Breast epithelium (tissue), 4 donors: ENCODE results near the gene SPAAR. TPM values are rescaled to one million over a fixed set of nuclear protein-coding genes. Genes with fewer than 3 reads are reported as not detected.
A peak's percentile ranks its signal among the peaks of the same experiment; 100 is the strongest.

Source experiments
- DNase-seq, 2 donors: peaks; one replicate each; pipeline ENCODE4 v3.0.0-alpha.2; 2019; ENCODE audit warnings: low spot score in 2 of 2
- H3K27ac ChIP-seq, 2 donors: fragments of 200-600 bp; sonication (generic) in 1 of 2; one replicate each; pipeline ENCODE4 v1.5.1; 2016 to 2019; ENCODE audit warnings: mild to moderate bottlenecking in 1 of 2
- H3K27me3 ChIP-seq, 2 donors: fragments of 200-600 bp; sonication (generic) in 1 of 2; one replicate each; pipeline versions ENCODE4 v1.5.1 to v1.6.0; 2017 to 2019; ENCODE audit warnings: control low read depth in 1 of 2, mild to moderate bottlenecking in 1 of 2
- H3K36me3 ChIP-seq: fragments of 200-600 bp; one replicate; pipeline ENCODE4 v1.5.1; 2019
- H3K4me1 ChIP-seq, 2 donors: fragments of 200-600 bp; sonication (generic); one replicate each; pipeline ENCODE4 v1.5.1; 2016 to 2019; ENCODE audit warnings: control low read depth in 1 of 2
- H3K4me3 ChIP-seq, 3 donors: fragments of 200-600 bp; sonication (generic); 1 replicate in 2 of 3; 2 replicates in 1 of 3; pipeline ENCODE4 v1.5.1; 2016 to 2019; ENCODE audit warnings: mild to moderate bottlenecking in 3 of 3, moderate library complexity in 2 of 3
- H3K9me3 ChIP-seq, 2 donors: fragments of 200-600 bp; sonication (generic) in 1 of 2; one replicate each; pipeline ENCODE4 v1.5.1; 2016 to 2019; ENCODE audit warnings: control low read depth in 1 of 2
- POLR2A ChIP-seq: fragments of 450-650 bp; IDR thresholded peaks from one replicate; pipeline ENCODE4 v1.6.1; 2016; ENCODE audit warnings: antibody characterized with exemption, mild to moderate bottlenecking, moderate library complexity
- POLR2AphosphoS5 ChIP-seq, 3 donors: sonication (generic); formaldehyde crosslinking; IDR thresholded peaks; one replicate each; pipeline ENCODE4 v1.6.1; 2017; ENCODE audit warnings: antibody characterized with exemption in 3 of 3
- intact Hi-C: fragments of 100-400 bp; cut with DNase I; formaldehyde crosslinking; loops from one replicate; pipeline ENCODE4 v1.15.1; 2023; ENCODE audit warnings: low total_unique reads
- total RNA-seq, 3 donors: library from RNA; depleted of rRNA; stranded (reverse); fragments of >200 nt; gene quantifications; one replicate each; pipeline ENCODE4 v1.1.0, GENCODE V29; 2016
- TF ChIP-seq, protein P1 (sequence below), 3 donors: fragments of 450-650 bp; IDR thresholded peaks; one replicate each; pipeline ENCODE4 v1.5.1; 2016 to 2017; ENCODE audit warnings: antibody characterized with exemption in 3 of 3, mild to moderate bottlenecking in 3 of 3, moderate library complexity in 3 of 3

SPAAR gene
- total RNA-seq, 3 donors from 2014 or later, result 4.8 to 13.4 (median 8.6) TPM

DNA sequence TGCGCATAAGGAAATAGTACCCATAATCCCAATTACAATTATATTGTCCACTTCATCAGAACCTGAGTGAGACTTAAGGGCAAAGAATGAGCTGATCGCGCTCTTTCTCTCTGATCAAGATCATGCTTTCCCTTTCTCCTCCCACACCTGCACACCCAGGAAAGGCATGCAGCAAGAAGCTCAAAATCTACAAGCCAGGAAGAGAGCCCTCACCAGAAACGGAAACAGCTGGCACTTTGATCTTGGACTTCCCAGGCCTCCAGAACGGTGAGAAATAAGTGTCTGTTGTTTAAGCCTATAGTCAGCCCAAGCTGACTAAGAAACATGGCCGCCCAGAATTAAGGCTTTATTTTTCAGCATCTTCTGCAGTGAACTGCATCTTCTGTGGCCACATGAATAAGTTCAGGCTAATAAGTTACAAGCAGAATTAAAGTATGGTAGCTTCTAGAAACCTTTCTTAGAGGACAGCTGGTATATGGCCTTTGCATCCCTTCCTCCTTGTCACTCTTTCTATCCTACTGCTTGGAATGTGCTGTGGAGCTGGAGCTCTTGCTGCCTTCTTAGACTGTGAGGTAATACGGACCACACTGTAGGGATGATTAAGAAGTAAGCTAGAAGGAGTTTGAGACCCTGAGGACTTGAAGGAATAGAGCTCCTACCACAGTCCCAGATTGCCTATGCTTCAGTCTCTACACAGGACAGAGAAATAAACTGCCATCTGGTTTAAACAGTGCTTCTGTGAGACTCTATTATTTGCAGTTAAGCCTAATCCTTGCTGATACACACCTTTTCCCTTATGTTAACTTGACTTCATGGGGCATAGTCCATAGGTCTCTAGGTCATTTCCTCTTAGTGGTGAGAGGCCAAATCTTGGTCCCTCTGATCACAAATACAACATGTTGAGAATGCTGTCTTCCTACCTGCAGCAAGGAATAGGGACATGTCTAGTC, 31.4 kb downstream of the SPAAR start:
- Histone ChIP-seq H3K36me3 (no peaks in the 10 kb centered on the region), H3K27me3 (no peaks in the 10 kb centered on the region)
- intact Hi-C loops, result no loop called here

DNA sequence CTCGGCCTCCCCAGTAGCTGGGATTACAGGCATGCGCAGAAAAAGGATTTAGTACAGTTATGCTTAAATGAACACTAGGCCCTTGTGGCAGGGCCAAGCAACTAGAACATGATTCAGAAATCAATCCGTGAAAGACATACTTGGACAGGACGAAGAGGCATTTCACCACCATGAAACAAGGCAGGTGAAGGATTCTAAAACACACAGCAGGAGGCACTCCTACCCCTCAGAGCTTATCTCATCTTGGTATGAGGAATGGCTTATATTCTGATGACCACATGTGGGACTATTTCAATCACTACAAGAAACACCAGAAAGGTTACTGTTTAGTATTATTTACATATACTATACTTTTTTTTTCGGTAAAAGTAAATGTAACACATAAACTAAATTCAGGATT, 33.0 kb downstream of the SPAAR start:
- TF ChIP-seq POLR2AphosphoS5 (IDR thresholded peaks at IDR 0.05) (no peak), POLR2A (no peak)
- TF ChIP-seq, protein P1, sequence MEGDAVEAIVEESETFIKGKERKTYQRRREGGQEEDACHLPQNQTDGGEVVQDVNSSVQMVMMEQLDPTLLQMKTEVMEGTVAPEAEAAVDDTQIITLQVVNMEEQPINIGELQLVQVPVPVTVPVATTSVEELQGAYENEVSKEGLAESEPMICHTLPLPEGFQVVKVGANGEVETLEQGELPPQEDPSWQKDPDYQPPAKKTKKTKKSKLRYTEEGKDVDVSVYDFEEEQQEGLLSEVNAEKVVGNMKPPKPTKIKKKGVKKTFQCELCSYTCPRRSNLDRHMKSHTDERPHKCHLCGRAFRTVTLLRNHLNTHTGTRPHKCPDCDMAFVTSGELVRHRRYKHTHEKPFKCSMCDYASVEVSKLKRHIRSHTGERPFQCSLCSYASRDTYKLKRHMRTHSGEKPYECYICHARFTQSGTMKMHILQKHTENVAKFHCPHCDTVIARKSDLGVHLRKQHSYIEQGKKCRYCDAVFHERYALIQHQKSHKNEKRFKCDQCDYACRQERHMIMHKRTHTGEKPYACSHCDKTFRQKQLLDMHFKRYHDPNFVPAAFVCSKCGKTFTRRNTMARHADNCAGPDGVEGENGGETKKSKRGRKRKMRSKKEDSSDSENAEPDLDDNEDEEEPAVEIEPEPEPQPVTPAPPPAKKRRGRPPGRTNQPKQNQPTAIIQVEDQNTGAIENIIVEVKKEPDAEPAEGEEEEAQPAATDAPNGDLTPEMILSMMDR (IDR thresholded peaks at IDR 0.05), result no peak
- H3K4me3 ChIP-seq, result no peak overlapping the region
- DNase-seq, result no peak
- intact Hi-C loops, result no loop called here
- H3K36me3 ChIP-seq, result no peaks in the 10 kb centered on the region
- H3K9me3 ChIP-seq, result no peaks in the 10 kb centered on the region
- H3K27me3 ChIP-seq, result no peaks in the 10 kb centered on the region
- H3K4me1 ChIP-seq, result peaks cover 0 to 7% of the 10 kb centered on the region in 2 donors
- H3K27ac ChIP-seq, result no peak overlapping the region

More for the DNA sequence above, 31.4 kb downstream of the SPAAR start:
- DNase-seq, result no peak
- TF ChIP-seq, protein P1 (IDR thresholded peaks at IDR 0.05), result no peak
- TF ChIP-seq POLR2A (no peak), POLR2AphosphoS5 (IDR thresholded peaks at IDR 0.05) (no peak)
- no peaks in the 10 kb centered on the region for H3K9me3 ChIP-seq
- no peak overlapping the region for H3K4me3 ChIP-seq
- peaks cover 0 to 7% of the 10 kb centered on the region in 2 donors for H3K4me1 ChIP-seq
- H3K27ac ChIP-seq, result no peak overlapping the region

DNA sequence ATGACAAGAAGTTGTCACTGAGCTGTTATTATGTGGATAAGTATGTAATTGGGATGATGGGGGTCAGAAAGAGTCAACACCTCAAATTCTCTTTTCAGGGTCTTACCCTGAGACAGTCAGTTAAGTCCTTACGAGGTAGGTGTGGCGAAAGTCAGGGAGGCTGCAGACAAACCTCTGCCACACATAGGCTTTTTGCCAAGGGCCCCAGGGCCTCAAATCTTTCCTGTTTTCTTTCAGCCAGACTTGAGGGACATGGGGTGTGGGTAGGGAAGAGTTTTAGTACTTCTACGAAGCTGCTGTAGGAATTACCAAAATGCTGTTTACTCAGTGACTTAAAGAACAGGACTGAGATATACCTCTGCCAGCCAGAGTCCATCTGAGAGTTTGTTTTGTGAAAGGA, 34.9 kb downstream of the SPAAR start:
- peak overlapping the region; percentile 33 to 69 for H3K27ac ChIP-seq
- H3K9me3 ChIP-seq, result no peaks in the 10 kb centered on the region
- H3K4me1 ChIP-seq, result peaks cover 0 to 7% of the 10 kb centered on the region in 2 donors
- no peaks in the 10 kb centered on the region for H3K27me3 ChIP-seq
- no peak overlapping the region for H3K4me3 ChIP-seq
- TF ChIP-seq, protein P1 (IDR thresholded peaks at IDR 0.05), result no peak
- no peak for TF ChIP-seq POLR2A
- no peak for TF ChIP-seq POLR2AphosphoS5 (IDR thresholded peaks at IDR 0.05)
- no peak for DNase-seq
- intact Hi-C loops, result no loop called here
- no peaks in the 10 kb centered on the region for H3K36me3 ChIP-seq

DNA sequence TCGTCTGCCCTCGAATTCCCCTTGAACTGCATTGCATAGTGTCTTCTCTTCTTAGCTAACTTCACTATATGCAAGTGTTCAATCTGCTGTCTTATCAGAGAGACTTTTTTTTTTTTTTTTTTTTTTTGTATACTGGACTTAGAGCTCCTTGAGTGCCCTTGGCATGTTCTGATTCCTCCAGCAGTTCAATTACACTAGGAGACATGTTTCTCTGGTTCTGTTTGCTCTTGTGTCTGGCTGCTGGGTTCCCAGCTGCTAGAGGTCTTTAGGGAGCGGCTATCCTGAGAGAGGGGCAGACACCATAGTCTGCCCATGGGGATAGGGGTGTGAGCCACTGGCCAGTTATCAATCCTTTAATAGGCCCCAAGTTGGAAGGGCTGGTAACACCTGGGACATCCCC, 35.6 kb downstream of the SPAAR start:
- Histone ChIP-seq H3K9me3 (no peaks in the 10 kb centered on the region), H3K36me3 (no peaks in the 10 kb centered on the region), H3K27ac (peak overlapping the region; percentile 69 to 78), H3K4me3 (no peak overlapping the region), H3K27me3 (no peaks in the 10 kb centered on the region), H3K4me1 (peaks cover 0 to 7% of the 10 kb centered on the region in 2 donors)
- DNase-seq, result no peak
- TF ChIP-seq, protein P1 (IDR thresholded peaks at IDR 0.05), result no peak
- intact Hi-C loops, result no loop called here

DNA sequence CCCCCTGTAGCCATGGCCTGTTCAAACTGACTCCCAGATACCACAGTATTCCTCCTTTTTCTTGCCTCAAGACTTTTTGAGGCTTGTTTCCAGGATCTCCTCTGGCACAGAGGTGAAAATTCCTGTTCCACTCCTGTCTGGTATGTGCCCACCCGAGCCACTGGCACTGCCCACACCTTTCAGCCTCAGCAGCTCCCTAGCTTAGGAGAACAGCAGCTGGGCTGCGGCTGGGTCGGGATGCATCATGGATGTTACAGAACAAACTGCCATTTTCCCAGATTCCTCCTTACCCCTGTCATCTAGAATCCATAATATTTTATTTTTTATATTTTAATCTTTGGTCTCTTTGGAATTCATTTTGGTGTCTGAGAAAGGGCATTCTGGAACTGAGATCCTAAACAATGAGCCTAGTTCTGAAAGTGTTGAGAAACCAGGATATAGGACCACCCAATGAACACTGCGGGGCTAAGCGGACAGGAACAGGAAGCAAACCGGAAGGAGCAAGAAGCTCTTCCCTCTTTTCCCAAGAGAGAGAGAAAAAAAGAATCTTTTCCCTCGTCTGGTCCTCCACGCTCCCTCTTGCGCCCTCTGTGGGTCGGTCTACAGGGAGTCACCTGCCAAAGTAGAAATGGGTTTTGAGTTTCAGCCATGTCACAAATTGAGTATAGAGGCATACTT, 36.2 kb downstream of the SPAAR start:
- Histone ChIP-seq H3K36me3 (no peaks in the 10 kb centered on the region), H3K27me3 (no peaks in the 10 kb centered on the region), H3K9me3 (no peaks in the 10 kb centered on the region), H3K4me3 (peak overlapping the region in 2 of 3 donors; percentile 23 to 29), H3K27ac (peak overlapping the region; percentile 69 to 78), H3K4me1 (peaks cover 0 to 7% of the 10 kb centered on the region in 2 donors)
- DNase-seq, result peak; percentile 73 to 76
- TF ChIP-seq POLR2A (no peak), POLR2AphosphoS5 (IDR thresholded peaks at IDR 0.05) (peak in 2 of 3 donors; percentile 16 to 68)
- TF ChIP-seq, protein P1 (IDR thresholded peaks at IDR 0.05), result peak; percentile 60 to 84 (median 77)
- intact Hi-C loops, result no loop called here
